Activated CD4-positive, alpha-beta memory T cell treated with anti-CD3 and anti-CD28 coated beads, Interleukin-2, amount 10 ng/mL, durations not matched to agents 7 days and 5 days (primary cell): ENCODE data around the gene SLC22A9. TPM values are rescaled to one million over a fixed set of nuclear protein-coding genes. Genes with fewer than 3 reads are reported as not detected.

Experiments
- total RNA-seq, 2 experiments: library from RNA; stranded (reverse); gene quantifications; one replicate each; pipeline ENCODE4 v1.2.3, GENCODE V29; 2021

The SLC22A9 gene
- total RNA-seq, 2 experiments from 2014 or later: not detected

Other genes starting within 250 kb of the SLC22A9 start
- gene SLC22A24, start 225.6 kb upstream of the SLC22A9 start, total RNA-seq: not detected
- gene SLC22A25, start 126.2 kb upstream of the SLC22A9 start, total RNA-seq: not detected
- not detected for gene PLAAT5, start 121.4 kb downstream of the SLC22A9 start, total RNA-seq
- gene LGALS12, start 136.3 kb downstream of the SLC22A9 start, total RNA-seq: not detected
- gene PLAAT4, start 167.0 kb downstream of the SLC22A9 start, total RNA-seq: 100 to 1,000 TPM; 104 to 106 TPM
- not detected for gene PLAAT2, start 193.6 kb downstream of the SLC22A9 start, total RNA-seq
- gene PLAAT3, start 244.6 kb downstream of the SLC22A9 start, total RNA-seq: 10 to 100 TPM; 13.1 to 14.9 TPM